Fibroblast of the aortic adventitia (primary cell): ENCODE results near the gene TMED1. TPM values are rescaled to one million over a fixed set of nuclear protein-coding genes. Genes with fewer than 3 reads are reported as not detected.
"Not testable (repeated sequence)": the region's sequence is repeated elsewhere in the genome, so short reads cannot be mapped to it uniquely, and the experiment has no call there.

Source experiments
- DNase-seq: peaks from one replicate; pipeline ENCODE4 v3.0.0-alpha.2; 2010; ENCODE audit warnings: low read depth
- H3K4me3 ChIP-seq: 2 replicates; pipeline ENCODE4 v1.5.1; 2011; ENCODE audit warnings: low read depth, mild to moderate bottlenecking, control low read depth, low read length, moderate library complexity
- CTCF ChIP-seq: IDR thresholded peaks from 2 replicates; pipeline ENCODE4 v1.5.1; 2011; ENCODE audit warnings: mild to moderate bottlenecking, low read length, control low read depth, inconsistent platforms; ENCODE audit not compliant: insufficient read depth
- total RNA-seq: library from RNA; depleted of rRNA; stranded (reverse); fragments of >200 nt; gene quantifications from 2 replicates; pipeline ENCODE4 v1.2.3, GENCODE V29; 2012; ENCODE audit warnings: low replicate concordance

The TMED1 gene
- total RNA-seq, 1 donor = 30.2 TPM

- TF ChIP-seq CTCF = no peak
- no peak for DNase-seq
Observed at GRCh38 chr19:10876459-10877240, 40.6 kb upstream of the TMED1 start.

GRCh38 chr19:10874024-10874423, 38.0 kb upstream of the TMED1 start:
- no peak for DNase-seq
- H3K4me3 ChIP-seq = no peak overlapping the region
- TF ChIP-seq CTCF = no peak

More at GRCh38 chr19:10876459-10877240, 40.6 kb upstream of the TMED1 start:
- no peak overlapping the region for H3K4me3 ChIP-seq

DNA sequence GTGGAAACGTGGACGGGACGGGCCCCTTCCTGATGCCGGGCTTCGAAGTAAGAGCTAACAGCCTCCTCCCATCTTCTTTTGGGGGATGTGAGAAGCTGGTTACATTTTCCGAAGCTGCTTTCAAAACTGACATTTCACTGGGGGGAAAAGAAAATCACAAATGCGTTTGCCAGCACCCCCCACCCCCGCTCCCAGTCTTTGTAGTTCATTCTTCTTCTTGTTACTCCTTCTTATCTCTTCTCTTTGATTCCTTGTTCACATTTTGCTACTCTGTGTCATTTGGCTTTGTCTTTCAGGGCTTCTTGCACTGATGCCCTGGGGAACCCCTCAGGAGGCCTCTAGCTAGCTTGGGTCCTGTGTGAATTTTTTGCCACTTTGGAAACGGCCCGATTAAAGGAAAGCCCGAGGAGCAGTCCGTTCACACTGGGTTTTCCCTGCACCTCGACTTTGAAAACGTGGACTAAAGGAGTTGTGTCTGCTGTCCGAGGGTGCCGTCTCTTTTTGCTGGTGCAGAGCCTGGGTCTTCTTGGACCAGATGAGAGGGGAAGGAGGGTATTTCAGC, 36.6 kb upstream of the TMED1 start:
- TF ChIP-seq CTCF = no peak
- peak; percentile 22 for DNase-seq
- peak overlapping the region; percentile 92 for H3K4me3 ChIP-seq

DNA sequence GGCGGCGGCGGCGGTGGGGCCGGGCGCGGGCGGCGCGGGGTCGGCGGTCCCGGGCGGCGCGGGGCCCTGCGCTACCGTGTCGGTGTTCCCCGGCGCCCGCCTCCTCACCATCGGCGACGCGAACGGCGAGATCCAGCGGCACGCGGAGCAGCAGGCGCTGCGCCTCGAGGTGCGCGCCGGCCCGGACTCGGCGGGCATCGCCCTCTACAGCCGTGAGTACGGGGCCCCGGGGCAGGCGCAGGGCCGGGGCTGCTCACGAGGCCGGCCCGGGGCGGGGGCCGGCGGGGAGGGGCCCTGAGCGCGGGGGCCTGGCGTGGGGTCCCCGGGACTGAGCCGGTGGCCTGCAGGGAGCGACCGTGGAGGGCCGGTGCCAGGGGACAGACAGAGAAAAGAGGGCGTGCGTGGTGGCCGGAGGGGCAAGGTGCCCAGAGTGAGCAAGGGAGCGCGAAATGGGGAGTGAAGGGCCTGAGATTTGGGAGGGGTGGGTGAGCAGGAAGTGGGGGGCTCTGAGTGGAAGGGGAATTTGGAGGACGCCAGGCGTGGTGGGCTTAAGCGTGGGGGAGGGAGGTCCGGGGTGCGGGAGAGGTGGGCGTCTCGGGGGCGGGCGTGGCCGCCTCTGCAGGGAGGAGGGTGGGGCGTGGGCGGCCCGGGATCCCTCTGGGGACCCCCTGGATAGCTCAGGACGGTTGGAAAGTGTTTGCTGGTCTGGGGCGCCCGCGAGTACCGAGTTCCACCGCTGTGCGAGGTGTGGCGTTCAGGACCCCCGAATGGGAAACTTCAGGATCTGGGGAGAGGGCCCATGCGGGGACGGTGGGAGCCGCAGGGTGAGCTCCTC, 35.9 kb upstream of the TMED1 start:
- peak; percentile 33 for TF ChIP-seq CTCF
- H3K4me3 ChIP-seq = peak overlapping the region; percentile 92
- no peak for DNase-seq

- peak; percentile 97 for DNase-seq
- H3K4me3 ChIP-seq = peak within 1 kb of the TSS; percentile 92
- peak; percentile 61 for TF ChIP-seq CTCF
Observed at GRCh38 chr19:10870955-10871603, 35.1 kb upstream of the TMED1 start, which contains the start of gene CARM1. CARM1 (plus strand) TSS chr19:10871553; CDS start chr19:10871703, 150 bp downstream.

- no peak for DNase-seq
- peak overlapping the region; percentile 65 for H3K4me3 ChIP-seq
- no peak for TF ChIP-seq CTCF
Observed at GRCh38 chr19:10870501-10870954, 34.5 kb upstream of the TMED1 start.

GRCh38 chr19:10869872-10870311, 33.9 kb upstream of the TMED1 start:
- H3K4me3 ChIP-seq, DNase-seq: not testable (repeated sequence)
